Left ventricle myocardium inferior (tissue), 1 donor: Measurements from ENCODE around the gene C1orf56. TPM values are rescaled to one million over a fixed set of nuclear protein-coding genes. Genes with fewer than 3 reads are reported as not detected.
A peak's percentile ranks its signal among the peaks of the same experiment; 100 is the strongest.

Experiments
- DNase-seq: peaks from one replicate; pipeline ENCODE4 v3.0.0-alpha.2; 2020
- H3K27ac ChIP-seq: fragments of 200-600 bp; replicated peaks from 2 replicates; pipeline ENCODE4 v1.8.0; 2021
- H3K27me3 ChIP-seq: fragments of 200-600 bp; 2 replicates; pipeline ENCODE4 v1.8.0; 2021; ENCODE audit warnings: low read depth
- H3K36me3 ChIP-seq: fragments of 200-600 bp; 2 replicates; pipeline ENCODE4 v1.8.0; 2021
- H3K4me1 ChIP-seq: fragments of 200-600 bp; 2 replicates; pipeline ENCODE4 v1.8.0; 2021
- H3K4me3 ChIP-seq: fragments of 200-600 bp; 2 replicates; pipeline ENCODE4 v1.8.0; 2021; ENCODE audit warnings: mild to moderate bottlenecking, moderate library complexity
- H3K9me3 ChIP-seq: fragments of 200-600 bp; replicated peaks from 2 replicates; pipeline ENCODE4 v1.8.0; 2021
- CTCF ChIP-seq: fragments of 200-600 bp; IDR thresholded peaks from 2 replicates; pipeline ENCODE4 v1.8.0; 2021; ENCODE audit warnings: antibody characterized with exemption, mild to moderate bottlenecking, borderline replicate concordance
- intact Hi-C: fragments of 100-400 bp; cut with micrococcal nuclease; formaldehyde crosslinking; loops from one replicate; pipeline ENCODE4 v1.11.0; 2022
- total RNA-seq: library from RNA; stranded (reverse); fragmentation: NEBNext Ultra II Directional; extraction: Animal tissue kit (Norgen Biotek cat#: 25700); gene quantifications from one replicate; pipeline ENCODE4 v1.2.1, GENCODE V29; 2021
- donor health status: DM: no; HTN: yes; CAD: no; lungs with severe emphysema.

The C1orf56 gene
- total RNA-seq, 1 donor from 2014 or later: 7.1 TPM

GRCh38 chr1:151060657-151061421 is 13.3 kb downstream of the C1orf56 start:
- DNase-seq: no peak
- H3K4me3 ChIP-seq: peak overlapping the region; percentile 92
- intact Hi-C loops: loop anchor here (10.0 kb wide), 1 partner anchor 56 kb away; the partner anchor contains the start of genes MINDY1 and PRUNE1
- no peaks in the 10 kb centered on the region for H3K9me3 ChIP-seq
- no peaks in the 10 kb centered on the region for H3K27me3 ChIP-seq
- peaks cover 4% of the 10 kb centered on the region for H3K36me3 ChIP-seq
- H3K27ac ChIP-seq: peak overlapping the region; percentile 96
- TF ChIP-seq CTCF: no peak
- peaks cover 48% of the 10 kb centered on the region for H3K4me1 ChIP-seq

- Histone ChIP-seq H3K27me3 (no peaks in the 10 kb centered on the region), H3K4me3 (peak overlapping the region; percentile 92), H3K27ac (no peak overlapping the region), H3K36me3 (no peaks in the 10 kb centered on the region), H3K9me3 (no peaks in the 10 kb centered on the region), H3K4me1 (peaks cover 39% of the 10 kb centered on the region)
- intact Hi-C loops: loop anchor here (10.0 kb wide), 1 partner anchor 57 kb away; the partner anchor contains the start of genes MINDY1 and PRUNE1
- no peak for TF ChIP-seq CTCF
- DNase-seq: no peak
These were observed 14.2 kb downstream of the C1orf56 start for GRCh38 chr1:151061704-151062103.

- DNase-seq: no peak
- Histone ChIP-seq H3K4me3 (no peak overlapping the region), H3K9me3 (no peaks in the 10 kb centered on the region), H3K27ac (peak overlapping the region; percentile 2), H3K27me3 (no peaks in the 10 kb centered on the region), H3K4me1 (peaks cover 28% of the 10 kb centered on the region), H3K36me3 (no peaks in the 10 kb centered on the region)
- intact Hi-C loops: loop anchor here (10.0 kb wide), 1 partner anchor 58 kb away; the partner anchor contains the start of genes MINDY1 and PRUNE1
- TF ChIP-seq CTCF: no peak
These were observed 15.3 kb downstream of the C1orf56 start for GRCh38 chr1:151062741-151063371.

- no peak overlapping the region for H3K4me3 ChIP-seq
- peaks cover 15% of the 10 kb centered on the region for H3K4me1 ChIP-seq
- H3K27ac ChIP-seq: no peak overlapping the region
- no peaks in the 10 kb centered on the region for H3K9me3 ChIP-seq
- intact Hi-C loops: loop anchor here (10.0 kb wide), 1 partner anchor 60 kb away; the partner anchor contains the start of genes MINDY1 and PRUNE1
- DNase-seq: no peak
- no peak for TF ChIP-seq CTCF
- no peaks in the 10 kb centered on the region for H3K27me3 ChIP-seq
- H3K36me3 ChIP-seq: no peaks in the 10 kb centered on the region
These were observed 17.6 kb downstream of the C1orf56 start for GRCh38 chr1:151065089-151065645.

- TF ChIP-seq CTCF: no peak
- no peak overlapping the region for H3K27ac ChIP-seq
- intact Hi-C loops: loop anchor here (10.0 kb wide), 1 partner anchor 62 kb away; the partner anchor contains the start of genes MINDY1 and PRUNE1
These were observed 19.6 kb downstream of the C1orf56 start for GRCh38 chr1:151067185-151067584.

More at GRCh38 chr1:151067185-151067584, 19.6 kb downstream of the C1orf56 start:
- Histone ChIP-seq H3K36me3 (no peaks in the 10 kb centered on the region), H3K27me3 (no peaks in the 10 kb centered on the region), H3K4me1 (peaks cover 24% of the 10 kb centered on the region), H3K9me3 (no peaks in the 10 kb centered on the region), H3K4me3 (no peak overlapping the region)
- no peak for DNase-seq
